ENCODE data around the gene RANBP17.
"Not testable (repeated sequence)": the region's sequence is repeated elsewhere in the genome, so short reads cannot be mapped to it uniquely, and the experiment has no call there.

The RANBP17 gene

DNA sequence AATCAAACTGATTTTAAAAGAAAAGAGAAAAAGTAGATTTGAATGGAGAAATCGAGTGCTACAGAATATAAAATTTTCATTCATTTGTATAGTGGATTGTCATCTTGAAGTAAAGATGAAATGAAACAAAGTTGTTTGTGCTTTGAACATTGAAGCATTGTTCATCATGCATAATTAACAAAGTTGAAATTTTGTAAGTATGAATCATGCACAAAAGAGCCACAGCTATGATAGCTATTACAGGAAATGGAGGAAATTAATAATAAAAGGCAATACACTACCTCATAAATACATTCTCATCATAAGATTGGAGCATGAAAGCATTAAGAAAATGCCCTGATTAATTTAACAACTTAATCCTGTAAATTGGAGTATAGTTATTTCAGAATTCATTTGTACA, 293.8 kb downstream of the RANBP17 start:
- DNase-seq (ENCODE audit: low spot score), result no peak

GRCh38 chr5:171157276-171157675, 295.5 kb downstream of the RANBP17 start:
- no peak for DNase-seq (ENCODE audit: low spot score)

DNA sequence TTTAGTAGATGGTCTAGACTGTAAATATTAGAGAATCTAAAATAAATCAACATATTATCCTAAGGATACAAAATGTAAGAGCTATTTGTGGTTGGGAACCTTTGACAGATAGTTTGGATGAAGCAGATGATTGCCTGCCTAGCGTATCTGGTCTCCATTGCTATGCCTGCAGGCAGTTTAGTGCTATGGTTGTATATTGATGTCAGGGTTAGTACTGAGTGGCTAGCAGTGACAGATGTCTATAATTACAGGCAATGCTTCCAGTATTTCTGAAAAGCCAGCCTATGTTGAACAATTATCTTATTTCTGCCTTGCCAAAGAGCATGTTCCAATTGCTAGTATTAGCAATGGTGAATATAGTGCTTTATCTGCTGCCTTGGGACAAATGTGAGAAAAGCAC, 296.0 kb downstream of the RANBP17 start:
- DNase-seq (ENCODE audit: low spot score), result no peak

DNA sequence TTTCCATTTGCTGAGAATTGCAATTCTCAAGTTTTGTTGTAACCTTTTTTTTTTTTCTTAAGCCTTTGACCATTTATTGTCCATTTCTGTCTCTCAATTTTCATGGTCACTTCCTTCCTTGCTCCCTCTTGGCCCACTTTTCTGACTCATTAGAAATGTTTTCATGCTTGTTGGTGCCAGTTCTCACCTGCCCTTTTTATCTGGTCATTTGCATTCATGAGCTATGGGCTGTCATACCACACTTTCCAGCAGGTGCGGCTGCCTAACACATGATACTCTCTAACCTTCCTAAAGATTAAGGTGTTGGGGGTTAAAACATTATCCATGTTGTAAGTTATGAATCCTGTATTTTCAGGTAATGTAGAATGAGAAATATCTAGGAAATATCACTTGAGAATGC, 296.8 kb downstream of the RANBP17 start:
- no peak for DNase-seq (ENCODE audit: low spot score)

- DNase-seq (ENCODE audit: low spot score), result no peak
These were observed 300.3 kb downstream of the RANBP17 start for GRCh38 chr5:171162165-171162564.

- DNase-seq (ENCODE audit: low spot score), result no peak
These were observed 300.8 kb downstream of the RANBP17 start for GRCh38 chr5:171162596-171162995.

DNA sequence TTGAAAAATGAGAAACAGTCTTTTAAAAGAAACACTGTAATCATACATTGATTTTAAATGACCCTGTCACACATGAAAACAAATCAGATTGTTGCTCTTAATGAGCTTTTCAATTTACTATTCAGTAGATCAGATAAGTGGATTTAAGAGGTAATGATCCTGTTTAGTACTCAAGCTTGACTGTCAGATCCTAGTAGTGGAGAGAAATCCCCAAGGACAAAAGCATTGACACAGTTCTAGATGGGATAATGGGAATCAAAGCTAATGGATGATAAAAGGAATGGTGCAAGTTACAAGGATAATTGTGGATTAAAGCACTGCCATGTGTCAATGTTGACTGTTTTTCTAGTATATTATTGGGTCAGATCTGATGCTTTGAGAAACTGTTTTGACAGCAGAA, 304.9 kb downstream of the RANBP17 start:
- DNase-seq (ENCODE audit: low spot score), result no peak

- DNase-seq (ENCODE audit: low spot score), result no peak
These were observed 306.4 kb downstream of the RANBP17 start for GRCh38 chr5:171168171-171168570.

GRCh38 chr5:171174960-171175359, 313.1 kb downstream of the RANBP17 start:
- DNase-seq (ENCODE audit: low spot score), result not testable (repeated sequence)

DNA sequence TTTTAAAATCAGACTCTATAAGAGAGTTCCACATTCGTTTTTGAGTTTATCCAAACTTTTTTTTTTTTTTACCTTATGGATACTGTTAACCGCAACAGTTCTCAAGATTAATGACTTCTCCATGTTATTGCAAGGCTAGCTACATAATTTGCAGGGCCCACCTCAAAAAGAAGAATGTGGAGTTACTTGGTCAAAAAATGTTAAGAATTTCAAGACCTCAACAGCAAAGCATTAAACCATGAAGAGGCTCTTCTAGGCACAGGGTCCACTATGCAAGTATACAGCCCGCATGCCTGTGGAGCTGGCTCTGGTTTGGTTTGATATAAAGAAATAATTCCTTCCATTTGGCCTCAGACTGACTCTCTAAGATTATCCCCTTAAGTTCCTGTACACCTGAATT, 313.9 kb downstream of the RANBP17 start:
- DNase-seq (ENCODE audit: low spot score), result no peak

GRCh38 chr5:171178190-171178589, 316.4 kb downstream of the RANBP17 start:
- not testable (repeated sequence) for DNase-seq (ENCODE audit: low spot score)

GRCh38 chr5:171188016-171188415, 326.2 kb downstream of the RANBP17 start:
- DNase-seq (ENCODE audit: low spot score), result no peak

GRCh38 chr5:171189442-171189841, 327.6 kb downstream of the RANBP17 start:
- no peak for DNase-seq (ENCODE audit: low spot score)

- DNase-seq (ENCODE audit: low spot score), result no peak
These were observed 330.3 kb downstream of the RANBP17 start for GRCh38 chr5:171192111-171192510.

GRCh38 chr5:171201310-171201709, 339.5 kb downstream of the RANBP17 start:
- no peak for DNase-seq (ENCODE audit: low spot score)

- no peak for DNase-seq (ENCODE audit: low spot score)
These were observed 343.6 kb downstream of the RANBP17 start for GRCh38 chr5:171205375-171205774.

GRCh38 chr5:171207256-171207847, 345.5 kb downstream of the RANBP17 start:
- DNase-seq (ENCODE audit: low spot score), result peak; percentile 54

GRCh38 chr5:171221916-171222315, 360.1 kb downstream of the RANBP17 start:
- DNase-seq (ENCODE audit: low spot score), result no peak

DNA sequence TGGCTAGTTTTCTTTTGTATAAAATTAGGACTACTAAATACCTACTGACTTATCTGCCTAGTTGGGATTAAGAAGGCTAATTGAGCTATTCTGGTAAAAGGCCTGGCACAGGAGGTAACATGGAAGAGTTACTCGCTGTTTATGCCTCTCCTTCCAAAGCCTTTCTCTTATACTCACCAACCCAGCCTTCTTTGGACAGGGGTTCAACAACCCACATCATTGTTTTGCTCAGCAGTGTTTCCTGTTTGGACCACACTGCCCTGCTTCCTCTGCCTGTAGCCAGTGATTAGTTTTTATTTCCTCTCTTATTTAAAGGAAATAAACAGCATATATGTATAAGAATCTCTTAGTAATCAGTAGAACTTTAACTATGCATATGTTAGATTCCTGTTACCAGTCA, 362.1 kb downstream of the RANBP17 start:
- no peak for DNase-seq (ENCODE audit: low spot score)

DNA sequence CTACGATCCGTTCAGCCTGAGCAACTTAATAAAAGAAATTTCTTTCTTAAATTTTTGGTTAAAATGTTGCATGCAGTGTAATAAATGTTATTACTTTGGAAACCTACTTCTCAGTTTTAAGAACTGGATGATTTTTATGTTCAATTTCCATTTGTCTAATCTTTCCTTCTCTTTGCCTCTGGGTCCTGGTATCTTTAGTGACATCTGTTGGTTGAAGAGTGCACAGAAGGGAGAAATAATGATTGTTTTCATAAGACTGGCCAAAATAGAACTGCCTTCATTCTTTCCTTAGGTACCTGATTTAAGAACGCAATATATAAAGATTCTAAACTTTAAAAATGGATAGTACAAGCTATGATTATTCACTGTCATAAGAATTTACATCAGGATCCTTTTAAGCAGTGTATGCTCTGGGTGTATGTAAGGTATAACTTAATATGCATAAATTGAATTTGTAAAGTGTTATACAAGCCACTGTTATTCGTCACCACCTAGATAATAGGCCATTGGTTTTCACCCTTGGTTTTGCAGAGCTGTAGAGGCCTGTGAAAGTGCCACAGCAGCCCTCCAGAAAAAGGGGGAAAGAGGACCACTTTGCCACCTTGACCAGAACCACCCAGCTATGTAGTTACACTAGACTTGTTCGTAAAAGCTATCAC, 364.4 kb downstream of the RANBP17 start:
- no peak for DNase-seq (ENCODE audit: low spot score)

GRCh38 chr5:171226864-171227263, 365.0 kb downstream of the RANBP17 start:
- DNase-seq (ENCODE audit: low spot score), result no peak

DNA sequence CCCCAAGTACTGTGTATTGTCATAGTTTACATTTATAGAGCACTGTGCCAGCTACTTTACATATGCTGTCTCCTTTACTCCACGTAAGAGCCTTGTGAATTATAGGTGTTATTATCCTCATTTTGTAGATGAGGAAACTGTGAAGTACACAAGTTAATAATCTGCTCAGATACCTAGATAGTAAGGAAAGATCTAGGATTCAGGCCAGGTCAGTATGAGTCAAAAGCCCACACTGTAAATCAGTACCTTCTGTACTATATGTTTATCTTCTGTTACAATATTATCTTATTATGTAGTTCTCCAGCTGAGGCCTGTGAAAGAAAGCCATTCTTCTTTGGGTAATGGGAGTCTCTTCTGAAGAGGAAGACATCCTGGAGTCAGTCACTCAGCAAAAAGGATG, 374.8 kb downstream of the RANBP17 start:
- no peak for DNase-seq (ENCODE audit: low spot score)

DNA sequence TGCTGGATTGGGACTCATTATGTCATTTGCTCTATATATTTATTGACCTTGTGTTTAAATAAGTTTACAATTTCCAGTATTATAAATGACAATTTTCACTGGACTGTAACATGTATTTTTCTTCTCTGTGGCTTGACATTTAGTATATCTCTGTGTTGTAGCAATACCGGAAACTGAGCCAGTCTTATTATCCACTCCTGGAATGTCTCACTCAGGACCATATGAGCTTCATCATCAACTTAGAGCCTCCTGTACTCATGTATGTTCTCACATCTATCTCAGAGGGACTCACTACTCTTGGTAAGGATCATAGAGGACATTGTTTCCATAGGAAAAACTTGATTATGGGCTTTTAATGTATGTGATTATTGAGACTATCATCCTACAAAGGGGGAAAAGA, 380.7 kb downstream of the RANBP17 start:
- no peak for DNase-seq (ENCODE audit: low spot score)

- DNase-seq (ENCODE audit: low spot score), result no peak
These were observed 384.4 kb downstream of the RANBP17 start for GRCh38 chr5:171246231-171246630.
